Measurements from ENCODE around the gene TMEM132C.

- TF ChIP-seq MAZ (IDR thresholded peaks at IDR 0.05; ENCODE audit: borderline replicate concordance, low read depth, low read length) (no peak), CEBPB (IDR thresholded peaks at IDR 0.05; ENCODE audit: low read depth, low read length) (no peak), RFX5 (IDR thresholded peaks at IDR 0.05; ENCODE audit: low read depth, low read length) (no peak)
Observed at GRCh38 chr12:128318946-128319345, 52.0 kb downstream of the TMEM132C start.

Measured in IMR-90 (cell line).